ENCODE results near the gene HIGD2A.

DNA sequence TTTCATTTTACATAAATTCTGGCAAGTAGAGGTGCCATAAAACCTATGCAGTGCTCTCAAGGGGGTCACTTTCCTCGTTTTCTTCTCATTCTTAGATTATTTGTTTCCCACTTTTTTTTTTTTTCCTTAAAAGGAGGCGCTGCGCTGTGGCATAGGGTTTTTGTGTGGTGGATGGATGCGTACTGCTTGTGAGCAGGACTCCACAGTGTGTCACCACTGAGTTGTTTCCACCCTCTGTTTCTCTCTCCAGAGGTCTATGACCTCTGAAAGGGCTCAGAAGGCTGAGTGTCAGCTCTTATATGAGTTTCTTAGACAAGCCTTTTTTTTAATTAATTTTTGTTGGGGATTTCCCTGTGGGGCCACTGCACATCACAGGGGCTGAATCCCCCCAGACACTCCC lies 41.4 kb downstream of the HIGD2A start:
- TF ChIP-seq, protein P1, sequence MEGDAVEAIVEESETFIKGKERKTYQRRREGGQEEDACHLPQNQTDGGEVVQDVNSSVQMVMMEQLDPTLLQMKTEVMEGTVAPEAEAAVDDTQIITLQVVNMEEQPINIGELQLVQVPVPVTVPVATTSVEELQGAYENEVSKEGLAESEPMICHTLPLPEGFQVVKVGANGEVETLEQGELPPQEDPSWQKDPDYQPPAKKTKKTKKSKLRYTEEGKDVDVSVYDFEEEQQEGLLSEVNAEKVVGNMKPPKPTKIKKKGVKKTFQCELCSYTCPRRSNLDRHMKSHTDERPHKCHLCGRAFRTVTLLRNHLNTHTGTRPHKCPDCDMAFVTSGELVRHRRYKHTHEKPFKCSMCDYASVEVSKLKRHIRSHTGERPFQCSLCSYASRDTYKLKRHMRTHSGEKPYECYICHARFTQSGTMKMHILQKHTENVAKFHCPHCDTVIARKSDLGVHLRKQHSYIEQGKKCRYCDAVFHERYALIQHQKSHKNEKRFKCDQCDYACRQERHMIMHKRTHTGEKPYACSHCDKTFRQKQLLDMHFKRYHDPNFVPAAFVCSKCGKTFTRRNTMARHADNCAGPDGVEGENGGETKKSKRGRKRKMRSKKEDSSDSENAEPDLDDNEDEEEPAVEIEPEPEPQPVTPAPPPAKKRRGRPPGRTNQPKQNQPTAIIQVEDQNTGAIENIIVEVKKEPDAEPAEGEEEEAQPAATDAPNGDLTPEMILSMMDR (conservative IDR thresholded peaks at IDR 0.05; ENCODE audit: low read depth in 2 of 2) = no peak
- TF ChIP-seq EZH2 (IDR thresholded peaks at IDR 0.05; ENCODE audit: low read depth, unreplicated experiment) (no peak), POLR2AphosphoS5 (IDR thresholded peaks at IDR 0.05; ENCODE audit: low read depth) (no peak), STAT1 (IDR thresholded peaks at IDR 0.05; ENCODE audit: unreplicated experiment) (no peak), CREB1 (CRISPR knock-in tag; IDR thresholded peaks at IDR 0.05; ENCODE audit: low read depth) (no peak), ZNF114 (CRISPR knock-in tag; IDR thresholded peaks at IDR 0.05) (no peak)
- TF ChIP-seq, protein P2, sequence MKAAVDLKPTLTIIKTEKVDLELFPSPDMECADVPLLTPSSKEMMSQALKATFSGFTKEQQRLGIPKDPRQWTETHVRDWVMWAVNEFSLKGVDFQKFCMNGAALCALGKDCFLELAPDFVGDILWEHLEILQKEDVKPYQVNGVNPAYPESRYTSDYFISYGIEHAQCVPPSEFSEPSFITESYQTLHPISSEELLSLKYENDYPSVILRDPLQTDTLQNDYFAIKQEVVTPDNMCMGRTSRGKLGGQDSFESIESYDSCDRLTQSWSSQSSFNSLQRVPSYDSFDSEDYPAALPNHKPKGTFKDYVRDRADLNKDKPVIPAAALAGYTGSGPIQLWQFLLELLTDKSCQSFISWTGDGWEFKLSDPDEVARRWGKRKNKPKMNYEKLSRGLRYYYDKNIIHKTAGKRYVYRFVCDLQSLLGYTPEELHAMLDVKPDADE (IDR thresholded peaks at IDR 0.05) = no peak
- TF ChIP-seq, protein P3, sequence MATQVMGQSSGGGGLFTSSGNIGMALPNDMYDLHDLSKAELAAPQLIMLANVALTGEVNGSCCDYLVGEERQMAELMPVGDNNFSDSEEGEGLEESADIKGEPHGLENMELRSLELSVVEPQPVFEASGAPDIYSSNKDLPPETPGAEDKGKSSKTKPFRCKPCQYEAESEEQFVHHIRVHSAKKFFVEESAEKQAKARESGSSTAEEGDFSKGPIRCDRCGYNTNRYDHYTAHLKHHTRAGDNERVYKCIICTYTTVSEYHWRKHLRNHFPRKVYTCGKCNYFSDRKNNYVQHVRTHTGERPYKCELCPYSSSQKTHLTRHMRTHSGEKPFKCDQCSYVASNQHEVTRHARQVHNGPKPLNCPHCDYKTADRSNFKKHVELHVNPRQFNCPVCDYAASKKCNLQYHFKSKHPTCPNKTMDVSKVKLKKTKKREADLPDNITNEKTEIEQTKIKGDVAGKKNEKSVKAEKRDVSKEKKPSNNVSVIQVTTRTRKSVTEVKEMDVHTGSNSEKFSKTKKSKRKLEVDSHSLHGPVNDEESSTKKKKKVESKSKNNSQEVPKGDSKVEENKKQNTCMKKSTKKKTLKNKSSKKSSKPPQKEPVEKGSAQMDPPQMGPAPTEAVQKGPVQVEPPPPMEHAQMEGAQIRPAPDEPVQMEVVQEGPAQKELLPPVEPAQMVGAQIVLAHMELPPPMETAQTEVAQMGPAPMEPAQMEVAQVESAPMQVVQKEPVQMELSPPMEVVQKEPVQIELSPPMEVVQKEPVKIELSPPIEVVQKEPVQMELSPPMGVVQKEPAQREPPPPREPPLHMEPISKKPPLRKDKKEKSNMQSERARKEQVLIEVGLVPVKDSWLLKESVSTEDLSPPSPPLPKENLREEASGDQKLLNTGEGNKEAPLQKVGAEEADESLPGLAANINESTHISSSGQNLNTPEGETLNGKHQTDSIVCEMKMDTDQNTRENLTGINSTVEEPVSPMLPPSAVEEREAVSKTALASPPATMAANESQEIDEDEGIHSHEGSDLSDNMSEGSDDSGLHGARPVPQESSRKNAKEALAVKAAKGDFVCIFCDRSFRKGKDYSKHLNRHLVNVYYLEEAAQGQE (IDR thresholded peaks at IDR 0.05; ENCODE audit: unreplicated experiment) = no peak

Measured in GM23338 (cell line).